ENCODE results near the gene RSPH6A. TPM values are rescaled to one million over a fixed set of nuclear protein-coding genes. Genes with fewer than 3 reads are reported as not detected.

RSPH6A gene
- total RNA-seq, 1 experiment from 2014 or later, result 0.39 TPM

DNA sequence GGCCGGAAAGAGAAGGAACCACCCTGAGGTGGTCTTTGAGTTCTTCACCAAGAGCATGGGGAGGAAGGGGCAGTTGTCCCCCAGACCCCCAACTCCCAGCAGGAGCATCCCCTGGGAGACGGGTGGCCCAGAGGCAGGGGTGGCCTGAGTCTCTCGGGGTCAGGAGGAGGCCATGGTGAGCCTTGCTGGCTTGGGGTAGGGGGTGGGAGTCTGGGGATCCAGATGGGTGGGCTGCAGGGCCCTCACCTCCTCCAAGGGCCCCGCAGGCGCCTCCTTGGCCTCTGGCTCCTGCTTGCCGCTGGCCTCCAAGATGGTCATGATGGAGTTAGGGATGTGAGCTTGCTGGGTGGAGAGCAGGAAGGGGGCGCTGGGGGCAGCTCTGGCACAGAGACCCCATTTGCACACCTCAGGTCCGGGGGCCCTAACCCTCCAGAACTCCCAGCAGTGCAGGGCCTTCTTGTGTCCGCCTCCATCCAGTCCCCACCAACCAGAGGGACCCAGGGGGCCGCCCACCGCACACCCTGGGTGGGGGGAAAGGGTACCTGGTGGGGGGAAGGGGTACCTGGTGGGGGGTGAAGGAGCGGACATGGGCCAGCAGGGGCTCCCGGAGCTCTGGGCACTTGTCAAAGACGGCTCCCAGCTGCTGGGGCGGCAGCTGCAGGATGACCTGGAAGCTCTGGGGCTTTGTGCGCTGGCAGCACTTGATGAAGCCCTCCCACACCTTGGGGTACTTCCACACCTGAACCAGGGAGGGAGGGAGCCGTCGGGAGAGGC is 1.3 kb upstream of the RSPH6A start (continued):
- TF ChIP-seq MXD4 (CRISPR knock-in tag; IDR thresholded peaks at IDR 0.05; ENCODE audit: borderline replicate concordance) (no peak), KAT7 (CRISPR knock-in tag; IDR thresholded peaks at IDR 0.05; ENCODE audit: borderline replicate concordance) (no peak), ETV6 (CRISPR knock-in tag; IDR thresholded peaks at IDR 0.05) (no peak), CREM (CRISPR knock-in tag; IDR thresholded peaks at IDR 0.05) (no peak), CBFB (CRISPR knock-in tag; IDR thresholded peaks at IDR 0.05; ENCODE audit: low read depth) (no peak)
- TF ChIP-seq, protein P1, sequence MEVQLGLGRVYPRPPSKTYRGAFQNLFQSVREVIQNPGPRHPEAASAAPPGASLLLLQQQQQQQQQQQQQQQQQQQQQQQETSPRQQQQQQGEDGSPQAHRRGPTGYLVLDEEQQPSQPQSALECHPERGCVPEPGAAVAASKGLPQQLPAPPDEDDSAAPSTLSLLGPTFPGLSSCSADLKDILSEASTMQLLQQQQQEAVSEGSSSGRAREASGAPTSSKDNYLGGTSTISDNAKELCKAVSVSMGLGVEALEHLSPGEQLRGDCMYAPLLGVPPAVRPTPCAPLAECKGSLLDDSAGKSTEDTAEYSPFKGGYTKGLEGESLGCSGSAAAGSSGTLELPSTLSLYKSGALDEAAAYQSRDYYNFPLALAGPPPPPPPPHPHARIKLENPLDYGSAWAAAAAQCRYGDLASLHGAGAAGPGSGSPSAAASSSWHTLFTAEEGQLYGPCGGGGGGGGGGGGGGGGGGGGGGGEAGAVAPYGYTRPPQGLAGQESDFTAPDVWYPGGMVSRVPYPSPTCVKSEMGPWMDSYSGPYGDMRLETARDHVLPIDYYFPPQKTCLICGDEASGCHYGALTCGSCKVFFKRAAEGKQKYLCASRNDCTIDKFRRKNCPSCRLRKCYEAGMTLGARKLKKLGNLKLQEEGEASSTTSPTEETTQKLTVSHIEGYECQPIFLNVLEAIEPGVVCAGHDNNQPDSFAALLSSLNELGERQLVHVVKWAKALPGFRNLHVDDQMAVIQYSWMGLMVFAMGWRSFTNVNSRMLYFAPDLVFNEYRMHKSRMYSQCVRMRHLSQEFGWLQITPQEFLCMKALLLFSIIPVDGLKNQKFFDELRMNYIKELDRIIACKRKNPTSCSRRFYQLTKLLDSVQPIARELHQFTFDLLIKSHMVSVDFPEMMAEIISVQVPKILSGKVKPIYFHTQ (CRISPR knock-in tag; IDR thresholded peaks at IDR 0.05), result no peak
- TF ChIP-seq, protein P2, sequence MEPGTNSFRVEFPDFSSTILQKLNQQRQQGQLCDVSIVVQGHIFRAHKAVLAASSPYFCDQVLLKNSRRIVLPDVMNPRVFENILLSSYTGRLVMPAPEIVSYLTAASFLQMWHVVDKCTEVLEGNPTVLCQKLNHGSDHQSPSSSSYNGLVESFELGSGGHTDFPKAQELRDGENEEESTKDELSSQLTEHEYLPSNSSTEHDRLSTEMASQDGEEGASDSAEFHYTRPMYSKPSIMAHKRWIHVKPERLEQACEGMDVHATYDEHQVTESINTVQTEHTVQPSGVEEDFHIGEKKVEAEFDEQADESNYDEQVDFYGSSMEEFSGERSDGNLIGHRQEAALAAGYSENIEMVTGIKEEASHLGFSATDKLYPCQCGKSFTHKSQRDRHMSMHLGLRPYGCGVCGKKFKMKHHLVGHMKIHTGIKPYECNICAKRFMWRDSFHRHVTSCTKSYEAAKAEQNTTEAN (CRISPR knock-in tag; IDR thresholded peaks at IDR 0.05), result no peak
- TF ChIP-seq, protein P3, sequence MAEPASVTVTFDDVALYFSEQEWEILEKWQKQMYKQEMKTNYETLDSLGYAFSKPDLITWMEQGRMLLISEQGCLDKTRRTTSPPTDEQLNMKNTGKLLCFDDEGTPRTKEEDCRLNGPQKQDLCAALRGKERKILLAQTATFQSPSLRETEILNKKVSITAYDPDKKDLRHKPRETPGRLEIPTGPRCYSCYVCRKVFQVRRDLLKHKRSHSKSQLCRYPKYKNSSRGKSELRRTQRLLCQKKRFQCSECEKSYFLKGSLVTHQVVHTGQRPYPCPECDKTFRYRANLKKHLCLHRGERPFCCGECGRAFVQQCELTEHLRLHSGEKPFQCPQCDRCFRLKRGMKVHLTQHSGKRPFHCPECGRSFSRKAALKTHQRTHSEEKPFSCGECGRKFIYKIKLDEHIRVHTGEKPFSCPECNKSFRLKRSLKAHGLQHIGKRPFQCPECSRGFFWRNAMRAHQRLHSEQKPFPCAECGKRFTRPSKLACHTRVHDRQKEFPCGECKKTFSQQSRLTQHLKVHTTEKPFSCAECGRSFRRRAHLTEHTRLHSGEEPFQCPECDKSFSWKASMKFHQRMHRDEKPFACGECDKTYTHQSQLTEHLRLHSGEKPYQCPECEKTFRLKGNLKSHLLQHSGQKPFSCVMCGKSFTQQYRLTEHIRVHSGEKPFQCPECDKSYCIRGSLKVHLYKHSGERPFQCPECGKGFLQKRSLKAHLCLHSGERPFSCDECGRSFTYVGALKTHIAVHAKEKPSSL (CRISPR knock-in tag; conservative IDR thresholded peaks at IDR 0.05), result no peak
- TF ChIP-seq, protein P4, sequence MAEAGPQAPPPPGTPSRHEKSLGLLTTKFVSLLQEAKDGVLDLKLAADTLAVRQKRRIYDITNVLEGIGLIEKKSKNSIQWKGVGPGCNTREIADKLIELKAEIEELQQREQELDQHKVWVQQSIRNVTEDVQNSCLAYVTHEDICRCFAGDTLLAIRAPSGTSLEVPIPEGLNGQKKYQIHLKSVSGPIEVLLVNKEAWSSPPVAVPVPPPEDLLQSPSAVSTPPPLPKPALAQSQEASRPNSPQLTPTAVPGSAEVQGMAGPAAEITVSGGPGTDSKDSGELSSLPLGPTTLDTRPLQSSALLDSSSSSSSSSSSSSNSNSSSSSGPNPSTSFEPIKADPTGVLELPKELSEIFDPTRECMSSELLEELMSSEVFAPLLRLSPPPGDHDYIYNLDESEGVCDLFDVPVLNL (CRISPR knock-in tag; IDR thresholded peaks at IDR 0.05; ENCODE audit: borderline replicate concordance, low read depth), result no peak
- TF ChIP-seq, protein P5, sequence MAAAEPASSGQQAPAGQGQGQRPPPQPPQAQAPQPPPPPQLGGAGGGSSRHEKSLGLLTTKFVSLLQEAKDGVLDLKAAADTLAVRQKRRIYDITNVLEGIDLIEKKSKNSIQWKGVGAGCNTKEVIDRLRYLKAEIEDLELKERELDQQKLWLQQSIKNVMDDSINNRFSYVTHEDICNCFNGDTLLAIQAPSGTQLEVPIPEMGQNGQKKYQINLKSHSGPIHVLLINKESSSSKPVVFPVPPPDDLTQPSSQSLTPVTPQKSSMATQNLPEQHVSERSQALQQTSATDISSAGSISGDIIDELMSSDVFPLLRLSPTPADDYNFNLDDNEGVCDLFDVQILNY (CRISPR knock-in tag; IDR thresholded peaks at IDR 0.05), result 0 out of 2 replicates have a peak, but pooled peaks have one; percentile 17

DNA sequence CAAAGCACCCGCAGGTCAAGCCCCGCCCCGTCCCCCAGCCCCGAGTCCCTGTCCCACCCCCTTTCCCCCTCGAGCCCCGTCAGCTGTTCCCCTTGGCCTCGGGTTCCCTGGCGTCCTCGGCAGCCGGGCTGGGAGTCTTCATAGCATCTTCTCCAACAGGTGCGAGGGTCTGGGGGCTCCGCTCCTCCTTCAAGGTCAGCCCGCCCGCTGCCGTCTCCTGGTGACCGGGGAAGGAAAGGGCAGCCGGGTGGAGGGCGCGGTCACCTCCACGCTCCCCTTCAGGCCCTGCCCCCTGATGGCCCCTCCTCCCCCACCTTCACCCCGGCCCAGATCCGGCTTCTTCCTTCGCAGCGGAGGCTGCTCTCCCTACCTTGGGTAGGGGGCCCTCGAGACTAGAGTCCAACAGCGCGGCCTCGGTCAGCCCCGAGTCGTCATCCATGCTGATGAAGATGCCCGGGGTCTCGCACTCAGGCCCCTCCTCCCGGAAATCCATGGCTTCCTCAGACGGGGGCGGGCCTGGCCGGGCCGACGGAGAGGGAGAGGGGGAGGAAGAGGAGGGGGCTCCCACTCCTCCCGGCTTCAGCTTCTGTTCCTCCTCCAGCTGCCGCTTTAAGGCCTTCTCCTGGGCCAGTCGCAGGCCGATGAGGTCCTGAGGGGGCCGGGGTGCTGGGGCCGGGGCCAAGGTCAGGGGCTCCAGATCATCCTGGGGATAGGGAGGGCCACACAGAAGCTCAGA is 541 bp upstream of the RSPH6A start:
- CTCF ChIA-PET, result interaction anchor here (0.9 to 7.2 kb wide), 24 partner anchors 8 to 1536 kb away, joined by 3 to 135 read pairs (median 10); partner anchors contain the start of genes DMPK, DMWD, FOXA3 and IRF2BP1
- Mint-ChIP-seq H3K36me3 (peaks cover 8% of the 10 kb centered on the region), H3K27me3 (ENCODE audit: low read depth) (no peaks in the 10 kb centered on the region; the same call in none of the 2 replicates), H3K4me3 (peak overlapping the region; percentile 89), H3K27ac (peak overlapping the region; percentile 95), H3K4me1 (peaks cover 34% of the 10 kb centered on the region), H3K9me3 (no peaks in the 10 kb centered on the region)
- peak; percentile 52 for ATAC-seq
- POLR2A ChIA-PET, result interaction anchor here (0.6 to 4.0 kb wide), 8 partner anchors 16 to 296 kb away, joined by 3 to 47 read pairs (median 4); partner anchors contain the start of genes DMWD, FOXA3, QPCTL and SIX5
- DNase-seq (ENCODE audit: low spot score), result peak; percentile 89
- TF ChIP-seq EMX1 (CRISPR knock-in tag; IDR thresholded peaks at IDR 0.05) (no peak), PRRX2 (CRISPR knock-in tag; IDR thresholded peaks at IDR 0.05) (no peak), SP1 (CRISPR knock-in tag; conservative IDR thresholded peaks at IDR 0.05) (peak; percentile 68), ETV6 (CRISPR knock-in tag; IDR thresholded peaks at IDR 0.05) (peak; percentile 71), FOXP1 (CRISPR knock-in tag; IDR thresholded peaks at IDR 0.05; ENCODE audit: borderline replicate concordance) (no peak; the same call in 1 of the 2 replicates), NFE2L1 (CRISPR knock-in tag; IDR thresholded peaks at IDR 0.05) (no peak), OVOL2 (CRISPR knock-in tag; IDR thresholded peaks at IDR 0.05; ENCODE audit: borderline replicate concordance) (no peak)
- TF ChIP-seq, protein P5 (CRISPR knock-in tag; IDR thresholded peaks at IDR 0.05), result no peak
- TF ChIP-seq, protein P6, sequence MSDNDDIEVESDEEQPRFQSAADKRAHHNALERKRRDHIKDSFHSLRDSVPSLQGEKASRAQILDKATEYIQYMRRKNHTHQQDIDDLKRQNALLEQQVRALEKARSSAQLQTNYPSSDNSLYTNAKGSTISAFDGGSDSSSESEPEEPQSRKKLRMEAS (CRISPR knock-in tag; IDR thresholded peaks at IDR 0.05), result no peak
- TF ChIP-seq, protein P7, sequence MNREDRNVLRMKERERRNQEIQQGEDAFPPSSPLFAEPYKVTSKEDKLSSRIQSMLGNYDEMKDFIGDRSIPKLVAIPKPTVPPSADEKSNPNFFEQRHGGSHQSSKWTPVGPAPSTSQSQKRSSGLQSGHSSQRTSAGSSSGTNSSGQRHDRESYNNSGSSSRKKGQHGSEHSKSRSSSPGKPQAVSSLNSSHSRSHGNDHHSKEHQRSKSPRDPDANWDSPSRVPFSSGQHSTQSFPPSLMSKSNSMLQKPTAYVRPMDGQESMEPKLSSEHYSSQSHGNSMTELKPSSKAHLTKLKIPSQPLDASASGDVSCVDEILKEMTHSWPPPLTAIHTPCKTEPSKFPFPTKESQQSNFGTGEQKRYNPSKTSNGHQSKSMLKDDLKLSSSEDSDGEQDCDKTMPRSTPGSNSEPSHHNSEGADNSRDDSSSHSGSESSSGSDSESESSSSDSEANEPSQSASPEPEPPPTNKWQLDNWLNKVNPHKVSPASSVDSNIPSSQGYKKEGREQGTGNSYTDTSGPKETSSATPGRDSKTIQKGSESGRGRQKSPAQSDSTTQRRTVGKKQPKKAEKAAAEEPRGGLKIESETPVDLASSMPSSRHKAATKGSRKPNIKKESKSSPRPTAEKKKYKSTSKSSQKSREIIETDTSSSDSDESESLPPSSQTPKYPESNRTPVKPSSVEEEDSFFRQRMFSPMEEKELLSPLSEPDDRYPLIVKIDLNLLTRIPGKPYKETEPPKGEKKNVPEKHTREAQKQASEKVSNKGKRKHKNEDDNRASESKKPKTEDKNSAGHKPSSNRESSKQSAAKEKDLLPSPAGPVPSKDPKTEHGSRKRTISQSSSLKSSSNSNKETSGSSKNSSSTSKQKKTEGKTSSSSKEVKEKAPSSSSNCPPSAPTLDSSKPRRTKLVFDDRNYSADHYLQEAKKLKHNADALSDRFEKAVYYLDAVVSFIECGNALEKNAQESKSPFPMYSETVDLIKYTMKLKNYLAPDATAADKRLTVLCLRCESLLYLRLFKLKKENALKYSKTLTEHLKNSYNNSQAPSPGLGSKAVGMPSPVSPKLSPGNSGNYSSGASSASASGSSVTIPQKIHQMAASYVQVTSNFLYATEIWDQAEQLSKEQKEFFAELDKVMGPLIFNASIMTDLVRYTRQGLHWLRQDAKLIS (CRISPR knock-in tag; IDR thresholded peaks at IDR 0.05; ENCODE audit: borderline replicate concordance), result no peak

All from WTC11 (cell line).